GM23248 (cell line): ENCODE results near the gene KRTAP10-8. TPM values are rescaled to one million over a fixed set of nuclear protein-coding genes. Genes with fewer than 3 reads are reported as not detected.

Experiments used
- DNase-seq: peaks from one replicate; pipeline ENCODE4 v3.0.0-alpha.2; 2015
- H2AFZ ChIP-seq: fragments of 200-600 bp; sonication (generic); 2 replicates; pipeline ENCODE4 v1.6.1; 2016; ENCODE audit warnings: antibody characterized with exemption
- H3F3A ChIP-seq: fragments of 200-600 bp; sonication (generic); 2 replicates; pipeline ENCODE4 v1.6.1; 2016; ENCODE audit warnings: mild to moderate bottlenecking, antibody characterized with exemption, mixed run types; ENCODE audit not compliant: insufficient read depth
- H3K27ac ChIP-seq: fragments of 200-600 bp; sonication (generic); 2 replicates; pipeline ENCODE4 v1.5.1; 2016; ENCODE audit warnings: mild to moderate bottlenecking
- H3K27me3 ChIP-seq: fragments of 200-600 bp; sonication (generic); replicated peaks from 2 replicates; pipeline ENCODE4 v1.6.1; 2016; ENCODE audit warnings: mild to moderate bottlenecking; ENCODE audit not compliant: insufficient read depth
- H3K36me3 ChIP-seq: fragments of 200-600 bp; sonication (generic); 2 replicates; pipeline ENCODE4 v1.6.1; 2016; ENCODE audit warnings: low read depth, mild to moderate bottlenecking
- H3K4me1 ChIP-seq: fragments of 200-600 bp; sonication (generic); 2 replicates; pipeline ENCODE4 v1.6.1; 2016; ENCODE audit warnings: mild to moderate bottlenecking; ENCODE audit not compliant: insufficient read depth
- H3K4me2 ChIP-seq: fragments of 200-600 bp; sonication (generic); one replicate; pipeline ENCODE4 v1.6.1; 2016; ENCODE audit warnings: mild to moderate bottlenecking; ENCODE audit not compliant: unreplicated experiment
- H3K4me3 ChIP-seq: fragments of 200-600 bp; sonication (generic); 2 replicates; pipeline ENCODE4 v1.5.1; 2016; ENCODE audit warnings: mild to moderate bottlenecking
- H3K79me2 ChIP-seq: fragments of 200-600 bp; sonication (generic); 2 replicates; pipeline ENCODE4 v1.6.1; 2016; ENCODE audit warnings: mild to moderate bottlenecking; ENCODE audit not compliant: insufficient read depth
- H3K9ac ChIP-seq: fragments of 200-600 bp; sonication (generic); 2 replicates; pipeline ENCODE4 v1.6.1; 2016; ENCODE audit warnings: mild to moderate bottlenecking
- H3K9me2 ChIP-seq: fragments of 200-600 bp; sonication (generic); 2 replicates; pipeline ENCODE4 v1.6.1; 2016; ENCODE audit warnings: mixed run types, mild to moderate bottlenecking, moderate library complexity; ENCODE audit not compliant: insufficient read depth
- H3K9me3 ChIP-seq: fragments of 200-600 bp; sonication (generic); one replicate; pipeline ENCODE4 v1.6.1; 2017; ENCODE audit warnings: low read depth
- H4K20me1 ChIP-seq: fragments of 200-600 bp; sonication (generic); 2 replicates; pipeline ENCODE4 v1.6.0; 2016; ENCODE audit not compliant: insufficient read depth
- EZH2 ChIP-seq: fragments of 200-600 bp; sonication (generic); IDR thresholded peaks from 2 replicates; pipeline ENCODE4 v1.6.1; 2018; ENCODE audit warnings: antibody characterized with exemption, mild to moderate bottlenecking; ENCODE audit not compliant: insufficient read depth, poor library complexity, severe bottlenecking
- EZH2phosphoT487 ChIP-seq: fragments of 200-600 bp; sonication (generic); IDR thresholded peaks from 2 replicates; pipeline ENCODE4 v1.6.1; 2018; ENCODE audit warnings: antibody characterized with exemption, moderate library complexity, mild to moderate bottlenecking, low read depth; ENCODE audit not compliant: insufficient read depth
- WGBS, 2 experiments: methylation state at CpG; one replicate each; pipeline ENCODE4 v1.1.6; 2015 to 2017; ENCODE audit warnings: low lambda C conversion rate in 2 of 2, low coverage in 1 of 2; ENCODE audit errors: missing lambda C conversion rate in 2 of 2; 5-methylcytosine and 5-hydroxymethylcytosine counted together
- in situ Hi-C: fragments of 300-500 bp; cut with MboI; formaldehyde crosslinking; loops from 2 replicates; pipeline ENCODE4 v1.15.0; 2020
- polyA plus RNA-seq: library from polyadenylated mRNA; unstranded; fragments of >200 nt; fragmentation: Nextera tagmentation; extraction: Ambion mirVana; gene quantifications from 2 replicates; pipeline ENCODE4 v1.2.1, GENCODE V29; 2016
- total RNA-seq: library from RNA; depleted of rRNA; stranded (reverse); fragments of >200 nt; shearing (Covaris generic); gene quantifications from 2 replicates; pipeline ENCODE4 v1.2.3, GENCODE V29; 2014; rRNA removed

Gene KRTAP10-8
- total RNA-seq (not detected in 2 replicates), polyA plus RNA-seq (not detected in 2 replicates)

GRCh38 chr21:44612029-44612486 is at the start of gene KRTAP10-8:
KRTAP10-8 (plus strand) TSS chr21:44612079; CDS start chr21:44612101, 22 bp downstream.
- in situ Hi-C loops: no loop called here
- Histone ChIP-seq H2AFZ (no peak within 1 kb of the TSS), H3K27me3 (no peaks in the 10 kb centered on the region)

GRCh38 chr21:44564099-44564498 is 47.8 kb upstream of the KRTAP10-8 start:
- no peak for TF ChIP-seq EZH2phosphoT487
- TF ChIP-seq EZH2: no peak
- Histone ChIP-seq H3K79me2 (no peaks in the 10 kb centered on the region), H3K4me1 (no peaks in the 10 kb centered on the region), H3K9ac (no peak overlapping the region), H3F3A (no peaks in the 10 kb centered on the region), H3K36me3 (no peaks in the 10 kb centered on the region), H3K4me3 (no peak overlapping the region), H4K20me1 (no peaks in the 10 kb centered on the region), H3K27me3 (peaks cover 9% of the 10 kb centered on the region; the same call in 1 of the 2 replicates), H3K4me2 (no peak overlapping the region), H3K9me3 (no peaks in the 10 kb centered on the region), H2AFZ (no peak overlapping the region), H3K27ac (no peak overlapping the region), H3K9me2 (no peaks in the 10 kb centered on the region)
- in situ Hi-C loops: no loop called here
- DNase-seq: no peak
- 47 to 54% methylated on average over 1 of the region's 1 CpG for WGBS, 2 experiments

More at GRCh38 chr21:44612029-44612486, at the start of gene KRTAP10-8:
- WGBS, 2 experiments: 46 to 56% methylated on average over 8 of the region's 8 CpGs
- Histone ChIP-seq H3K79me2 (no peaks in the 10 kb centered on the region), H3K4me2 (no peak within 1 kb of the TSS), H3F3A (no peaks in the 10 kb centered on the region), H3K36me3 (no peaks in the 10 kb centered on the region), H3K9me2 (no peaks in the 10 kb centered on the region), H3K4me1 (no peaks in the 10 kb centered on the region), H4K20me1 (no peaks in the 10 kb centered on the region), H3K9ac (no peak within 1 kb of the TSS), H3K9me3 (no peaks in the 10 kb centered on the region), H3K27ac (no peak within 1 kb of the TSS), H3K4me3 (no peak within 1 kb of the TSS)
- DNase-seq: no peak
- no peak for TF ChIP-seq EZH2phosphoT487
- no peak for TF ChIP-seq EZH2

GRCh38 chr21:44564886-44565598 is 46.8 kb upstream of the KRTAP10-8 start:
- no peak overlapping the region for H3K4me2 ChIP-seq
- H2AFZ ChIP-seq: no peak overlapping the region
- H3K79me2 ChIP-seq: no peaks in the 10 kb centered on the region
- no peak for DNase-seq
- H3K27ac ChIP-seq: no peak overlapping the region
- in situ Hi-C loops: no loop called here
- no peaks in the 10 kb centered on the region for H3K4me1 ChIP-seq
- no peaks in the 10 kb centered on the region for H3K9me3 ChIP-seq
- WGBS, 2 experiments: 0% methylated on average over 1 of the region's 1 CpG
- TF ChIP-seq EZH2phosphoT487 (no peak), EZH2 (no peak)
- H3K9ac ChIP-seq: no peak overlapping the region
- no peaks in the 10 kb centered on the region for H3F3A ChIP-seq
- no peak overlapping the region for H3K4me3 ChIP-seq
- no peaks in the 10 kb centered on the region for H3K9me2 ChIP-seq
- H4K20me1 ChIP-seq: no peaks in the 10 kb centered on the region
- H3K27me3 ChIP-seq: peaks cover 9% of the 10 kb centered on the region; the same call in 1 of the 2 replicates
- no peaks in the 10 kb centered on the region for H3K36me3 ChIP-seq

GRCh38 chr21:44566403-44566802 is 45.5 kb upstream of the KRTAP10-8 start:
- TF ChIP-seq EZH2 (no peak), EZH2phosphoT487 (no peak)
- no peaks in the 10 kb centered on the region for H3K9me2 ChIP-seq
- DNase-seq: no peak
- 0 to 3% methylated on average over 1 of the region's 1 CpG for WGBS, 2 experiments
- no peak overlapping the region for H3K4me3 ChIP-seq
- H3K27me3 ChIP-seq: peaks cover 9% of the 10 kb centered on the region; the same call in 1 of the 2 replicates
- no peaks in the 10 kb centered on the region for H3K9me3 ChIP-seq
- H3F3A ChIP-seq: no peaks in the 10 kb centered on the region
- no peak overlapping the region for H3K9ac ChIP-seq
- H3K4me2 ChIP-seq: no peak overlapping the region
- H3K79me2 ChIP-seq: no peaks in the 10 kb centered on the region
- in situ Hi-C loops: no loop called here
- H3K4me1 ChIP-seq: no peaks in the 10 kb centered on the region
- H3K36me3 ChIP-seq: no peaks in the 10 kb centered on the region
- no peak overlapping the region for H3K27ac ChIP-seq
- no peaks in the 10 kb centered on the region for H4K20me1 ChIP-seq
- H2AFZ ChIP-seq: no peak overlapping the region
